ENCODE measurements around the gene THRSP. TPM values are rescaled to one million over a fixed set of nuclear protein-coding genes. Genes with fewer than 3 reads are reported as not detected.

The THRSP gene
- polyA plus RNA-seq, 1 of the 3 experiments (the other 2 are of a cell fraction): not detected

DNA sequence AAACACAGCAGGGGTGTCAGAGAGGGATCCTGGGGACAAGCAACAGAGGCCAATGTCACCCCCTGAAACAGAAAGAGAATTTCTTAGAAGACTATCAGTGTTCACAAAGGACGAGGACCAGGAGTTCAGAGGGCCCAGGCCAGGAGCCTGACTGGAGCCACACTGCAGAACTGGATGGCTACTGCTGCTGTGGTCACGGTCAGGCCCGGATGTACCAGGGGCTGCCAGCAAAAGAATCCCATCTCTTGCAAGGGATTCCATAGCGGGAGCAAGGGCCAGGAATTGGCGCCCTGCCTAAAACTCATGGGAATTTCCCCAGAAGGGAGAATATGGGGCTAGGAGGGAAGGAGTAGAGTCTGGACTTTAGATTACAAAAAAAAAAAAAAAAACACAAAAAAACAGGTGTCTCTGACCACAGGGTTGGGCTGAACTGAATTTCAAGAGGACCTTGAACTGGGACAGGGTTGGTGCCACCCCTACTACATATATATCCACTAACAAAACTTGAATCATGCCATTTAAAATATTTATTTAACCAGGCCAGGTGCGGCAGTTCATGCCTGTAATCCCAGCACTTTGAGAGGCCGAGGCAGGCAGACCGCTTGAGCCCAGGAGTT is 24.9 kb upstream of the THRSP start:
- H2AFZ ChIP-seq (ENCODE audit: low read depth): peak overlapping the region; percentile 98; the same call in 1 of the 2 replicates
- peak overlapping the region; percentile 18 to 100; a peak in 3 of 4 replicates for H3K27ac ChIP-seq (ENCODE audit: low read depth in 2 of 2, low read length in 1 of 2)
- whole genome bisulfite sequencing (ENCODE audit: low lambda C conversion rate): 64% methylated on average over 8 of the region's 8 CpGs

DNA sequence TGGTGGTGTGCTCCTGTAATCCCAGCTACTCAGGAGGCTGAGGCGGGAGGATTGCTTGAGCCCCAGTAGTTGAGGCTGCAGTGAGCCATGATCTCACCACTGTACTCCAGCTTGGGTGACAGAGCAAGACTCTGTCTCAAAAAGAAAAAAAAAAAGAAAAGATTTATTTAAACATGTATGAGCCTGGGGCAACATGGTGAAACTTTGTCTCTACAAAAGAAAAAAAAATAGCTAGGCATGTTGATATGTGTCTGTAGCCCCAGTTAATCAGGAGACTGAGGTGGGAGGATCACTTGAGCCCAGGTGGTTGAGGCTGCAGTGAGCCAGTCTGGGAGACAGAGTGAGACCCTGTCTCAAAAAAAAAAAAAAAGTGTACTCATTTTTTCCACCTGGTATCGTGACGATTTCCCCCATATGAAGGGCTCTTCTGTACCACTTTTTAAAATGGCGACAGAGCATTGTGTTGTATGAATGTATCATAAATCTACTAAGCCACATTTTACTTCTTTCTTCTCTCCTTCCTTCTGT is 24.2 kb upstream of the THRSP start:
- POLR2A ChIA-PET: interaction anchor here (1.2 to 1.9 kb wide), 2 partner anchors 9 to 45 kb away, joined by 4 to 9 read pairs; partner anchors contain the start of gene INTS4
- peaks cover 9% of the 10 kb centered on the region; the same call in 1 of the 2 replicates for H3K79me2 ChIP-seq (ENCODE audit: insufficient read depth)
- H3K4me1 ChIP-seq (ENCODE audit: control insufficient read depth in 1 of 2, insufficient read depth in 2 of 2, low read depth in 1 of 2, low read length in 1 of 2): peaks cover 27 to 31% of the 10 kb centered on the region in 2 experiments; a peak in 3 of 4 replicates
- CTCF ChIA-PET: interaction anchor here (1.0 to 1.5 kb wide), 2 partner anchors 9 to 264 kb away, joined by 3 to 4 read pairs; no protein-coding TSS in a partner anchor
- DNase-seq: no peak
- H3K27me3 ChIP-seq (ENCODE audit: insufficient read depth): no peaks in the 10 kb centered on the region
- H3K4me2 ChIP-seq: peak overlapping the region; percentile 87
- peak overlapping the region; percentile 98 for H2AFZ ChIP-seq (ENCODE audit: low read depth)
- H3K36me3 ChIP-seq (replicated peaks in 1 of 2; ENCODE audit: control insufficient read depth in 1 of 2, insufficient read depth in 2 of 2, low read length in 1 of 2): no peaks in the 10 kb centered on the region
- H3K4me3 ChIP-seq (ENCODE audit: low read depth in 2 of 2, low read length in 1 of 2): 0 out of 4 replicates have a peak overlapping the region, but pooled peaks of 1 of the 2 experiments have one; percentile 54
- no peaks in the 10 kb centered on the region for H4K20me1 ChIP-seq (ENCODE audit: insufficient read depth)
- no peaks in the 10 kb centered on the region for H3K9me3 ChIP-seq
- H3K27ac ChIP-seq (ENCODE audit: low read depth in 2 of 2, low read length in 1 of 2): peak overlapping the region; percentile 92 to 100
- TF ChIP-seq YY1 (IDR thresholded peaks at IDR 0.05; ENCODE audit: low read depth) (no peak), EP300 (IDR thresholded peaks at IDR 0.05; ENCODE audit: borderline replicate concordance in 1 of 2, low read depth in 1 of 2, low read length in 1 of 2) (no peak)
- H3K9me2 ChIP-seq: no peaks in the 10 kb centered on the region
- H3F3A ChIP-seq (replicated peaks; ENCODE audit: insufficient read depth): peaks cover 23% of the 10 kb centered on the region
- H3K9ac ChIP-seq: peak overlapping the region; percentile 96; the same call in 1 of the 2 replicates
- WGBS (ENCODE audit: low lambda C conversion rate): 87% methylated on average over 4 of the region's 4 CpGs

More for the DNA sequence above, 24.9 kb upstream of the THRSP start:
- H3K4me3 ChIP-seq (ENCODE audit: low read depth in 2 of 2, low read length in 1 of 2): no peak overlapping the region
- CTCF ChIA-PET: interaction anchor here (1.5 kb wide), 1 partner anchor 9 kb away, joined by 3 read pairs; no protein-coding TSS in a partner anchor
- no peaks in the 10 kb centered on the region for H3K27me3 ChIP-seq (ENCODE audit: insufficient read depth)
- H3K9me3 ChIP-seq: no peaks in the 10 kb centered on the region
- H3K4me2 ChIP-seq: no peak overlapping the region
- H3K9ac ChIP-seq: no peak overlapping the region
- H3K79me2 ChIP-seq (ENCODE audit: insufficient read depth): peaks cover 9% of the 10 kb centered on the region; the same call in 1 of the 2 replicates
- H4K20me1 ChIP-seq (ENCODE audit: insufficient read depth): no peaks in the 10 kb centered on the region
- H3K4me1 ChIP-seq (ENCODE audit: control insufficient read depth in 1 of 2, insufficient read depth in 2 of 2, low read depth in 1 of 2, low read length in 1 of 2): peaks cover 27 to 31% of the 10 kb centered on the region in 2 experiments; a peak in 3 of 4 replicates
- peaks cover 23% of the 10 kb centered on the region for H3F3A ChIP-seq (replicated peaks; ENCODE audit: insufficient read depth)
- DNase-seq: no peak
- TF ChIP-seq ZBTB33 (IDR thresholded peaks at IDR 0.05; ENCODE audit: borderline replicate concordance, low read depth) (no peak), NFIC (IDR thresholded peaks at IDR 0.05; ENCODE audit: borderline replicate concordance) (peak; percentile 62), JUND (IDR thresholded peaks at IDR 0.05) (no peak), GABPA (IDR thresholded peaks at IDR 0.05; ENCODE audit: low read depth) (no peak)
- H3K36me3 ChIP-seq (replicated peaks in 1 of 2; ENCODE audit: control insufficient read depth in 1 of 2, insufficient read depth in 2 of 2, low read length in 1 of 2): no peaks in the 10 kb centered on the region
- no peaks in the 10 kb centered on the region for H3K9me2 ChIP-seq
- POLR2A ChIA-PET: no interaction called here

Data from SK-N-SH (cell line).